HG03095 (cell line): ENCODE results near the gene SH3BGRL2.
"Not testable (repeated sequence)": the region's sequence is repeated elsewhere in the genome, so short reads cannot be mapped to it uniquely, and the experiment has no call there.

Experiments
- ATAC-seq: cut with Tn5 transposase; IDR thresholded peaks from one replicate; pipeline ENCODE4 v1.9.1; 2021; ENCODE audit warnings: moderate library complexity; ENCODE audit not compliant: unreplicated experiment

Gene SH3BGRL2

GRCh38 chr6:79614326-79615305 is 16.5 kb upstream of the SH3BGRL2 start:
- ATAC-seq = peak; percentile 74

DNA sequence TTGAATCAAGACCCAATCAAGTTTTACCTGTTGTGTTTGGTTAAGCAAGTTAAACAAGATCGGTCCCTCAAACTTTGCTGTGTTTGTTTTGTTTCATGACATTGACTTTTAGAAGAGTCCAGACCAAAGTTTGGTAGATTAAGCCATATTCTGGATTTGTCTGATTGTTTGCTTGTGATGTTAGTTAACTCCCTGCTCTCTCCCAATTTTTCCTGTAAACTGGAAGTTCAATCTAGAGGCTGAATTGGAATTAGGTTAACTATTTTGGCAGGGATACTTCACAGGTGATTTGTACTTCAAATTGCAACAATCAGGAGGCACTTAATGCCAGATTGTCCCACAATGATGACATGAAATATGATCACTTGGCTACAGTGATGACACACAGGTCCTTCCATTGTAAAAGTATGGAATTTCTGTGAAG is 13.6 kb upstream of the SH3BGRL2 start:
- no peak for ATAC-seq

DNA sequence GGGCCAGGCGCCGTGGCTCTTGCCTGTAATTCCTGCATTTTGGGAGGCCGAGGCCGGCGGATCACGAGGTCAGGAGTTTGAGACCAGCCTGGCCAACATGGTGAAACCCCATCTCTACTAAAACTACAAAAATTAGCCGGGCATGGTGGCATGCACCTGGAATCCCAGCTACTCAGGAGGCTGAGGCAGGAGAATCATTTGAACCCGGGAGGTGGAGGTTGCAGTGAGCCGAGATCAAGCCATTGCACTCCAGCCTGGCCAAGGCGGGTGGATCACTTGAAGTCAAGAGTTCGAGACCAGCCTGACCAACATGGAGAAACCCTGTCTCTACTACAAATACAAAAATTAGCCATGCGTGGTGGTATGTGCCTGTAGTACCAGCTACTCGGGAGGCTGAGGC is 12.7 kb upstream of the SH3BGRL2 start:
- not testable (repeated sequence) for ATAC-seq

GRCh38 chr6:79621579-79621978 is 9.6 kb upstream of the SH3BGRL2 start:
- no peak for ATAC-seq

DNA sequence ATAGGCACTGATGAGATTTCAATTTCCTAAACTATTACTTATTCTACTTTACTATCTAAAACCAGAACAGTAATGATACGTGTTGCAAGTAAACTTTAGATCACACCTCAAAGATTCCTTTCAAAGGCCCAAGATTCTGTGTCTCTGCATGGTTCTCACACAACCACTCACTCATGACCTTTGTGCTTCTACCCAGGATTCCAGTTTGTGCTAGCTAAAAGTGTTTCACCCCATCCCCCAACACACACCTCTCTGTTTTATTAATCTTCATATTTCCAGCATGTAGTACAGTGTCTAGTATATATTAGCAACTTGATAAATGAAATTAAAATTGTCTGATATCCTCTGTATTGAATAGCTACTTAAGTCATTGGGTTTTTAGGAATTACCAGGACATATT is 8.8 kb upstream of the SH3BGRL2 start:
- ATAC-seq = no peak

DNA sequence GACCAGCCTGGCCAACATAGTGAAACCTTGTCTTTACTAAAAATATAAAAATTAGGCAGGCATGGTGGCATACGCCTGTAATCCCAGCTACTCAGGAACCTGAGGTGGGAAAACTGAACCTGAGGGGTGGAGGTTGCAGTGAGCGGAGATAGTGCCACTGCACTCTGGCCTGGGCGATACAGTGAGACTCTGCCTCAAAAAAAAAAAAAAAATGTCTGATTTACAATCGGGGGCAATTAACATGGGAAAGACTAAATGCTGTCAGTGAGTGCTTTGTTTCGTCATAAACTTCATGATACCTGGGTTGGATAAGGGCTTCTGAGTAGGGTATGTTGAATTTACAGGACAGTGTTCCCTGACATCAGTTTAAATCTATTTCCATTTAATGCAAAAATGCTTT is 8.0 kb upstream of the SH3BGRL2 start:
- no peak for ATAC-seq

DNA sequence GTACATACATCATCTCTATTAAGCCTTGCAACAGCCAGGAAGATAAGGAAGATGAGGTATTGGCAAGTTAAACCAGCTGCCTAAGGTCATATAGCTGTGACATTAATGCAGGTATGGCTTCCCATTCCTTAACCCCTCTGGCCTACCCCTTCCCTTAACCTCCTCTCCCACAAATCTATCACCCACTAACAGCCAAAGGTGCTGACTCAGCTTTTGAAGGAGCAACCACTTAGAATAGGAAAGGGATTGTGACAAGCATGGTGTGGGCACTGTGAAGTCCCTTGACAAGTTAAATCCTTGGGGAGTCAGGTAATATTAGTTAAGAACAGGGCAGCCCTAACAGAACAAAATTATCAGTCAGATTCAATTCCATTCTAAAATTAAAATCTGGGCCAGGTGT is 5.4 kb upstream of the SH3BGRL2 start:
- ATAC-seq = no peak

- ATAC-seq = no peak
Observed at GRCh38 chr6:79626811-79627210, 4.3 kb upstream of the SH3BGRL2 start.

- ATAC-seq = no peak
Observed at GRCh38 chr6:79627422-79627821, 3.7 kb upstream of the SH3BGRL2 start.

DNA sequence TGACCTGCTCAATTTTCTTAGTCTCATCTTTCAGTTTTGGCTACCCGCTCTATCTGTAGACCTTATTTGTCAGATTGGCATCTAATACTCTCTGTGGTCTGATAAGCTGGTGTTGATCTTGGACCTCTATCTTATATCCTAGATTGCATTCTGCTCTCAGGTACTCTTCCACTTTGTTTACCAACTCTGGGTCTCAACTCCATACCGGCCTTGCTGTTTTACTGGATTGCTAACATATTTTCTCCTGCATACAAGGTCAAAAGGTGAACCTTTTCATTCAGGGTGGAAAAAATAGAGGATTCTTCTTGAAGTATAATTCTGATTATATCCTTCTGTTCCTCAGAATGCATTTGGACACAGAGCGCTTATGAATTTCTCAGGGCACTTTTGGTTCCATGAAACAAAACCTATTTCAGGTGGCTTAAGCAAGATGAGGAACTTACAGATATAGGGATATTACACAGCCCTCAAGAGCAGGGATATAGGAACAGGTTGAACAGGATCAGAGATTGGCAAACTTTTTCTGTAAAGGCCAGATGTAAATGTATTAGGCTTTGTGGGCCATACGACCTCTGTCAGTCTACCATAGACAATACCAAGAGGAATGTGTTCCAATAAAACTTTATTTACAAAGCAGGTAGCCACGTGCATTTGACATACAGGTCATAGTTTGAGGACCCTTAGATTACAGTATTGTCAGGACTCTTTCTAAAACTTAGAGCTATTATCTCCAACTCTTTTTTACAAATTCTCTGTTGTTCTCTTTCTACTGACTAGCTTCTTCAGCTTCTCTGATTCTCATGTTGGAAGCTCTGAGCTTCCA is 2.5 kb upstream of the SH3BGRL2 start:
- ATAC-seq = no peak

DNA sequence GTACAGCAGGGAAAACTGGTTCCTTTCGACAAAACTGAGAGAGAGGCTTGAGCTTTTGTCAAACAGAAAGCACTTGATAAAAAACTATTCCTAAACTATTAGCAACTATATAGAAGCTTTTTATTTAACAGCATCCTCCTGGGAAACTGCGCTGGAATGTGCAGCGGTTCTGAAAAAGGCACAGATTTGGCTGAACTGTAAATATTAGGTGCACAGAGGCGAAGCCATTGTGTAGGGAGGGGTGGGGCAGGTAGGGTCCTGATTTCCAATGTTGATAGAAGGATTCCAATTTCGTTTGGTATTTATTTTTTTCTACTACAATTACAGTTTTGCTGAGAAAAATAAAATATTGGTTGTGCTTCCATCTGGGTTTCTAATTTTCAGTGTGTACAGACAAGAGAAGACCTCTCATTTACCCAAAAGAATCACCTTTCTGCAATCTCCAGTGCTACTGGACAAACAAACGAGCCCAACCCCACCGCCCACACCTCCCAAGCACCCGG is 698 bp upstream of the SH3BGRL2 start:
- no peak for ATAC-seq

DNA sequence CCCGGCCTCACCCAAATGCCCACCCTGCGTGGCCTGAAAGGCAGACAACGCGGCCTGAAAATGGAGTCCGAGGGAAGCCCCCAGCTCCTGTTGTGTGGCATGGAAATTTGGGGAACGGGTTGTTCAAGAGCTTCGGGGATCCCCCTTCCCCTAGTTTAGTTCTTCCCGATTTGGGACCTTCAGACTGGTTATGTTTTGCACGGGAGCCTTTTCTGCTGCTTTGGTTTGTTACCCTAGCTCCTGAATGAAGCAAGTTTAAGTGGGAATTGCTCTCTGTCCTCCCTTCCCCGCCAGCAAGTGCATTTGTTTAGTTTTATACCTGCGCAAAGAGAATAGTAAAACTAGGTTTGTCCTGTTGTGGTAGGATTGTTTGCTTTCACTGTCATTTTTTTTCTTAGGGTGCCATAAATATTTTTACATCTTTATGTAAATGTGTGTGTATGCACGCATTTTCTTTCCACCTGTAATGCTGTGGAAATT is 604 bp downstream of the SH3BGRL2 start:
- ATAC-seq = no peak

- no peak for ATAC-seq
Observed at GRCh38 chr6:79632580-79632979, 1.5 kb downstream of the SH3BGRL2 start.

DNA sequence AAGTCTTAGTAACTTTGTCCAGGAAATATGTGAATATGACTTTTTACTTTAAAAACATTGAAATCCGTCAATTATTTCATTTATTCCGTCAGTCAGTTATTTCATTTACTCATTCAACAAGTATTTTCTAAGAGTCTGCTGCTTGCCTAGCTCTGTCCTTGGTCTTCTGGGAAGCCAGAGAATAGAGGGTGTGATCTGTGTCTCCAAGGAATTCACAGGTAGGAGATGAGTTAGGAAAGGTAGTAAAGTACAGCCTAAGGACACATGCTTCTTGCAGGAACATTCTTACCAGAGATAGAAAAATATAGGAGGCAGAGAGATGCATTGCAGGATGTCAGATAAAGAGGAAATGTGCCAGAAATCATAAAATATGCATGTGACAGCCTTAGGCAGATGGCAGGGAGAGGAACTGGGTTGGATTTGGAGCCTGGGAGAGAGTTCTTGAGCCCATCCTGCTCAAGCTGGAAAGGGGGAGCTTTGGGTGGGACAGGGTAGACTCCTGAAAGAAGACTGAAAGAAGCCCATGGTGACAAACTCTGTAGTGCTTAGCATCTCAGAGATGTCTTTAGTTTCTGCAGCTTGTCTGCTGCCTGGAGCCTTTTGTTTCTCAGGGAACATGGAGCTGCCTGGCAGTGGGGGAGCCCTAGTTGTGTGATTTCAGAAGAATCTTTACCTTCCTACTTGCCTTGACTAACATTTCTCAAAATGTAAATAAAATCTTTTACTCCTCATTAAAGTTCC is 3.5 kb downstream of the SH3BGRL2 start:
- ATAC-seq = no peak

- ATAC-seq = no peak
Observed at GRCh38 chr6:79635232-79635543, 4.1 kb downstream of the SH3BGRL2 start.

DNA sequence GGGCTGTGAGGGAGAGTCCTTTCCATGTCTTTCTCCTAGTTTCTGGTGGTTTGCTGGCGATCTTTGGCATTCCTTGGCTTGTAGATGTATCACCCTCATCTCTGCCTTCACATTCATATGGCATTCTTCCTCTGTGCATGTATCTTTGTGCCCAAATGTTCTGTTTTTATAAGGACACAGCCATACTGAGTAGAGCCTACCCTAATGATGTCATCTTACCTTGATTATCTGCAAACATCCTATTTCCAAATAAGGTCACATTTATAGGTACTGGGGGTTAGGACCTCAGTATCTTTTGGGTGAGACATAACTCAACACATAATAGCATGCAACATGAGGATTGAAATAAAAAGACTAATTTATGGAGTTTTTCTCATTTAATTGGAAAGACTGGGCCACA is 5.5 kb downstream of the SH3BGRL2 start:
- no peak for ATAC-seq

- no peak for ATAC-seq
Observed at GRCh38 chr6:79640146-79641111, 9.3 kb downstream of the SH3BGRL2 start.

DNA sequence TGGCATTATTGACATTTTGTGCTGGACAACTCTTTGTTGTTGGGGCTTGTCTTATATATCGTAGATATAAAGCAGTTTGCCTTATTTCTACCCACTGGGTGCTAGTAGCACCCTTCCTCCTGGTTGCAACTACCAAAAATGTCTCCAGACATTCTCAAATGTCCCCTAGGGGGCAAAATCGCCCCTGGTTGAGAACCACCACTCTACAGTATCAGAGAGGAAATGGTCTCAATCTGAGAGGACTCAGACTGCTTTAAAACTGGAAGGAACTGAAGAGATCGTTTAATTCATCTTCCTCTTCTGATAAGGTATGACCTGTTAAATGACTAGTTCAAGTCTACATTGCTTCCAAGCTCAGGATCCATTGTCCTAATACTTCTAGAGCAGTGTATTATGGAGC is 14.9 kb downstream of the SH3BGRL2 start:
- ATAC-seq = no peak

- no peak for ATAC-seq
Observed at GRCh38 chr6:79646561-79646960, 15.4 kb downstream of the SH3BGRL2 start.

DNA sequence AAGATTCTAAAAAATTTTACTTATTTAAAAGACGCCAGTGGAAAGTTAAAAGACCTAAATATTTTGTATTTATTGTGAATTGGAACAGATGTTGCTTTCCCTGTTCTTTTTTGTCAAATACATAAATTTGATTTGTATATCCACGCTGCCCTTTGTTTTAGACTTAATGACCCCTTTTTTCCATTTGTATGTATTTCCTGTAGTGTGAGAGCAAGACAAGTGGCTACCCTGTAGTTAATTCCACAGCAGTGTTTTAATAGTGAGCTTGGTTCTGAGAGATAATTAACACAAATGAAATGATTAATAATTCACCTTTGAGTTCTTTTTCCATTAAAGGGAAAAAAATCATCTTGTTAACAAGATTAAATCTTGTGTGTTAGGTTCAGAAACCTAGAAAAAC is 16.6 kb downstream of the SH3BGRL2 start:
- no peak for ATAC-seq
